Heart left ventricle (tissue), 13 donors: ENCODE results near the gene SLC15A2.

Experiments used
- POLR2A ChIP-seq, 2 donors: fragments of 450-650 bp; IDR thresholded peaks; one replicate each; pipeline ENCODE4 v1.6.1; 2017; ENCODE audit warnings: antibody characterized with exemption in 2 of 2, mild to moderate bottlenecking in 2 of 2, moderate library complexity in 2 of 2
- TF ChIP-seq, protein P1 (sequence below), 12 donors: fragments of 200-600 bp; sonication (generic) in 4 of 12; IDR thresholded peaks; one replicate each; pipeline versions ENCODE4 v1.5.0 to v1.8.0; 2018 to 2022; ENCODE audit warnings: antibody characterized with exemption in 12 of 12, mild to moderate bottlenecking in 5 of 12
- donor health status: ischemic (EF 13 %, LVEDD 7.1; RV severe dilation, severe dysfunction).
- donor health status: DM: no; HTN: yes; CAD: no.
- donor health status: DM: no; HTN: no; CAD: no.
- donor health status: ischemic (EF 25% LVEDD 6.9; RV normal size, moderate dysfunction).
- donor health status: ischemic (EF 25% LVEDD 5.7; RV mildly dilated, moderate dysfunction).
- donor health status: ischemic (EF 35%, LVEDD 5.7; RV mildly dilated, moderate dysfunction).
- donor health status: nonischemic (EF 11% LVEDD 7.7; RV severe dilation, severe dysfunction).
- donor health status: DM: yes; HTN: yes; CAD: no.
- donor health status: PGD.
- donor health status: ischemic (EF 29% LVEDD 5.4; RV normal size, mild dysfunction).
- donor health status: nonischemic (EF 23%, LVEDD 6.1; RV moderate dilation, normal function).

DNA sequence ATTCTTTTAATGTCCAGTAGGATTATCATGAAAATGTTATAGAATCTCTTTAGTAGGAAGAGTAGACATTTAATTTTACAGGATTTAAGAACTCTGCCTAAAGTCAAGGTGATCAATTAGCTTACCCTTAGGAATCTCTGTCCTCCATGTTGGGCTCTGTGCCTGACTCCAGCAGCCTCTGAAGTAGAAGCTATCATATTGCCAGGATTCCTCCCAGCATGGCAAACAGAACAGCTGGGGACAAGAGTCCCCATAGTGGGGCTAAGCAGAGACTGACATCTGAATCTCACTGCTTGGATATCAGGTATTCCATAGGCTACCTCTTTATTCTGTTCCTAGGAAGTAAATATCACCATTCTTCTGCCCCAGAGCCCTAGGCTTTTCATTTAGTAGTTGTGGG, 1.5 kb downstream of the SLC15A2 start:
- TF ChIP-seq, protein P1, sequence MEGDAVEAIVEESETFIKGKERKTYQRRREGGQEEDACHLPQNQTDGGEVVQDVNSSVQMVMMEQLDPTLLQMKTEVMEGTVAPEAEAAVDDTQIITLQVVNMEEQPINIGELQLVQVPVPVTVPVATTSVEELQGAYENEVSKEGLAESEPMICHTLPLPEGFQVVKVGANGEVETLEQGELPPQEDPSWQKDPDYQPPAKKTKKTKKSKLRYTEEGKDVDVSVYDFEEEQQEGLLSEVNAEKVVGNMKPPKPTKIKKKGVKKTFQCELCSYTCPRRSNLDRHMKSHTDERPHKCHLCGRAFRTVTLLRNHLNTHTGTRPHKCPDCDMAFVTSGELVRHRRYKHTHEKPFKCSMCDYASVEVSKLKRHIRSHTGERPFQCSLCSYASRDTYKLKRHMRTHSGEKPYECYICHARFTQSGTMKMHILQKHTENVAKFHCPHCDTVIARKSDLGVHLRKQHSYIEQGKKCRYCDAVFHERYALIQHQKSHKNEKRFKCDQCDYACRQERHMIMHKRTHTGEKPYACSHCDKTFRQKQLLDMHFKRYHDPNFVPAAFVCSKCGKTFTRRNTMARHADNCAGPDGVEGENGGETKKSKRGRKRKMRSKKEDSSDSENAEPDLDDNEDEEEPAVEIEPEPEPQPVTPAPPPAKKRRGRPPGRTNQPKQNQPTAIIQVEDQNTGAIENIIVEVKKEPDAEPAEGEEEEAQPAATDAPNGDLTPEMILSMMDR (IDR thresholded peaks at IDR 0.05): no peak
- TF ChIP-seq POLR2A (IDR thresholded peaks at IDR 0.05): no peak
